GM12878 (cell line): ENCODE data around the gene LPIN2. TPM values are rescaled to one million over a fixed set of nuclear protein-coding genes. Genes with fewer than 3 reads are reported as not detected.
A peak's percentile ranks its signal among the peaks of the same experiment; 100 is the strongest.

ENCODE experiments used
- ATAC-seq: fragments of 200-7000 bp; cut with Tn5 transposase; 3 replicates; pipeline ENCODE4 v1.9.1; 2020; ENCODE audit warnings: mild to moderate bottlenecking, moderate library complexity
- BruUV-seq: library from RNA; stranded (reverse); fragments of 400-500 nt; replicated peaks from 2 replicates; lab custom pipeline; 2021; lab: Mats Ljungman, UMichigan
- CTCF ChIA-PET: fragments of 300-600 bp; sonication (Branson Sonifier 250); formaldehyde crosslinking; extraction: SDS; loops from one replicate; lab custom pipeline; 2021; ENCODE audit warnings: inconsistent platforms; lab: Yijun Ruan, JAX
- POLR2A ChIA-PET: fragments of 350-600 bp; formaldehyde crosslinking; extraction: SDS; loops from one replicate; lab custom pipeline; 2021; ENCODE audit warnings: inconsistent platforms; lab: Charles Lee
- RAD21 ChIA-PET: fragments of 300-600 bp; sonication (Branson Sonifier 250); formaldehyde crosslinking; loops from one replicate; lab custom pipeline; 2023; ENCODE audit warnings: antibody characterized with exemption; ENCODE audit not compliant: unreplicated experiment; lab: Charles Lee
- SMC1A ChIA-PET: fragments of 300-600 bp; sonication (Branson Sonifier 250); formaldehyde crosslinking; loops from one replicate; lab custom pipeline; 2023; ENCODE audit not compliant: unreplicated experiment, uncharacterized antibody; lab: Charles Lee
- DNase-seq: peaks from one replicate; pipeline ENCODE4 v3.0.0-alpha.2; 2011; ENCODE audit warnings: low read depth, low spot score
- FAIRE-seq: peaks from 3 replicates; lab custom pipeline; 2011; peaks lifted over from hg19 to GRCh38; lab: Jason Lieb, UNC
- H2AFZ ChIP-seq: 2 replicates; pipeline ENCODE4 v1.6.0; 2011; ENCODE audit warnings: low read depth, low read length, control low read depth; ENCODE audit not compliant: control insufficient read depth
- H3K27ac ChIP-seq: 2 replicates; pipeline ENCODE4 v1.5.1; 2011; ENCODE audit warnings: control low read depth; ENCODE audit not compliant: control insufficient read depth, insufficient read depth
- H3K27me3 ChIP-seq, 2 experiments: replicated peaks in 1 of 2; 2 replicates each; pipeline versions ENCODE4 v1.6.0 to v1.6.1; 2011; ENCODE audit warnings: low read length in 1 of 2; ENCODE audit not compliant: control insufficient read depth in 2 of 2, insufficient read depth in 2 of 2
- H3K36me3 ChIP-seq, 2 experiments: 2 replicates each; pipeline ENCODE4 v1.5.1; 2011; ENCODE audit warnings: low read length in 1 of 2; ENCODE audit not compliant: control insufficient read depth in 2 of 2, insufficient read depth in 2 of 2
- H3K4me1 ChIP-seq: 2 replicates; pipeline ENCODE4 v1.6.1; 2011; ENCODE audit warnings: mild to moderate bottlenecking, low read length, moderate library complexity, mixed read lengths; ENCODE audit not compliant: control insufficient read depth, insufficient read depth
- H3K4me2 ChIP-seq: 2 replicates; pipeline ENCODE4 v1.6.0; 2011; ENCODE audit warnings: control low read depth; ENCODE audit not compliant: control insufficient read depth, insufficient read depth
- H3K4me3 ChIP-seq: fragments of 200-600 bp; sonication (generic); 2 replicates; pipeline ENCODE4 v1.5.1; 2016
- H3K79me2 ChIP-seq: 2 replicates; pipeline ENCODE4 v1.6.0; 2011; ENCODE audit warnings: low read length; ENCODE audit not compliant: control insufficient read depth, insufficient read depth
- H3K9ac ChIP-seq: 2 replicates; pipeline ENCODE4 v1.8.0; 2011; ENCODE audit warnings: low read length, control low read depth, mixed read lengths; ENCODE audit not compliant: control insufficient read depth, insufficient read depth
- H3K9me3 ChIP-seq: replicated peaks from 3 replicates; pipeline ENCODE4 v1.5.1; 2011; ENCODE audit warnings: mild to moderate bottlenecking, low read length; ENCODE audit not compliant: control insufficient read depth, insufficient read depth
- H4K20me1 ChIP-seq: 2 replicates; pipeline ENCODE4 v1.6.0; 2011; ENCODE audit not compliant: control insufficient read depth, insufficient read depth
- BRCA1 ChIP-seq: IDR thresholded peaks from 2 replicates; pipeline ENCODE4 v1.6.1; 2011; ENCODE audit warnings: low read depth, low read length, improper control_type of control experiment
- CTCF ChIP-seq, 3 experiments: IDR thresholded peaks in 2 of 3; conservative IDR thresholded peaks in 1 of 3; 2 replicates each; pipeline ENCODE4 v1.5.1; 2011; ENCODE audit warnings: low read depth in 3 of 3, low read length in 3 of 3, mild to moderate bottlenecking in 3 of 3, control low read depth in 2 of 3, moderate library complexity in 2 of 3, inconsistent platforms in 1 of 3, mixed read lengths in 1 of 3; ENCODE audit not compliant: control insufficient read depth in 2 of 3, insufficient read depth in 1 of 3; ENCODE audit errors: extremely low read depth in 1 of 3
- E2F4 ChIP-seq: IDR thresholded peaks from 2 replicates; pipeline ENCODE4 v1.6.1; 2012; ENCODE audit warnings: low read depth, low read length, improper control_type of control experiment
- E2F8 ChIP-seq: fragments of 450-650 bp; IDR thresholded peaks from 2 replicates; pipeline ENCODE4 v1.6.1; 2018; ENCODE audit warnings: mild to moderate bottlenecking, low read depth, moderate library complexity; ENCODE audit not compliant: partially characterized antibody
- NFXL1 ChIP-seq: fragments of 450-650 bp; IDR thresholded peaks from 2 replicates; pipeline ENCODE4 v1.6.1; 2017; ENCODE audit warnings: antibody characterized with exemption, mild to moderate bottlenecking, borderline replicate concordance
- NR2C1 ChIP-seq: fragments of 450-650 bp; IDR thresholded peaks from 2 replicates; pipeline ENCODE4 v1.6.1; 2017; ENCODE audit warnings: antibody characterized with exemption, mild to moderate bottlenecking, moderate library complexity
- NR2F1 ChIP-seq: fragments of 450-650 bp; conservative IDR thresholded peaks from 2 replicates; pipeline ENCODE4 v1.6.1; 2017; ENCODE audit warnings: mild to moderate bottlenecking
- NRF1 ChIP-seq: conservative IDR thresholded peaks from 2 replicates; pipeline ENCODE4 v1.6.1; 2011; ENCODE audit warnings: mild to moderate bottlenecking, low read depth, low read length, improper control_type of control experiment
- PBX3 ChIP-seq: IDR thresholded peaks from 2 replicates; pipeline ENCODE4 v1.6.1; 2011; ENCODE audit warnings: mild to moderate bottlenecking, low read depth, low read length, moderate library complexity; ENCODE audit not compliant: insufficient replicate concordance
- PML ChIP-seq: IDR thresholded peaks from 2 replicates; pipeline ENCODE4 v1.6.1; 2012; ENCODE audit warnings: low read length, inconsistent platforms
- RAD21 ChIP-seq: IDR thresholded peaks from 2 replicates; pipeline ENCODE4 v1.6.1; 2011; ENCODE audit warnings: mild to moderate bottlenecking, low read depth, low read length, moderate library complexity; ENCODE audit not compliant: insufficient read depth
- RELB ChIP-seq: fragments of 450-650 bp; IDR thresholded peaks from 2 replicates; pipeline ENCODE4 v1.6.1; 2017; ENCODE audit warnings: low read depth, mild to moderate bottlenecking, moderate library complexity
- whole genome bisulfite sequencing: methylation state at CpG from one replicate; pipeline ENCODE4 v1.1.6; 2016; ENCODE audit warnings: low lambda C conversion rate; ENCODE audit not compliant: insufficient replicate concordance, insufficient coverage; ENCODE audit errors: missing lambda C conversion rate; 5-methylcytosine and 5-hydroxymethylcytosine counted together
- in situ Hi-C: fragments of 300-500 bp; cut with MboI; formaldehyde crosslinking; loops from 9 replicates; pipeline ENCODE4 v1.14.3; 2018; ENCODE audit warnings: mixed read lengths
- intact Hi-C: fragments of 100-400 bp; cut with micrococcal nuclease; formaldehyde crosslinking; loops from one replicate; pipeline ENCODE4 v1.14.2; 2022; ENCODE audit not compliant: unreplicated experiment
- polyA plus RNA-seq, 11 experiments: library from polyadenylated mRNA; depleted of rRNA in 4 of 11; unstranded in 6 of 11; stranded (reverse) in 5 of 11; fragments of >200 nt; fragmentation: Nextera tagmentation in 4 of 11; fragmentation: Illumina TruSeq in 1 of 11; extraction: Ambion mirVana in 4 of 11; extraction: Trizol in 1 of 11; gene quantifications; 1 replicate in 1 of 11; 2 replicates in 10 of 11; pipeline versions ENCODE4 v1.2.1 to v1.2.3, GENCODE V29; 2011 to 2016; ENCODE audit warnings: inconsistent platforms in 2 of 11, missing spikeins in 2 of 11, low read depth in 1 of 11
- total RNA-seq, 4 experiments: library from RNA; depleted of rRNA in 3 of 4; stranded (reverse); fragments of >200 nt in 3 of 4; fragmentation: Illumina TruSeq in 1 of 4; extraction: Trizol in 1 of 4; gene quantifications; 2 replicates each; pipeline versions ENCODE4 v1.2.1 to v1.2.3, GENCODE V29; 2013 to 2021

Gene LPIN2
- total and polyA plus RNA-seq, 10 of the 15 experiments (the other 5 are each of a cell fraction or from before 2014, with no cell fraction given): 4.1 to 28.0 (median 15.9) TPM

- SMC1A ChIA-PET: interaction anchor here (0.7 to 7.8 kb wide), 13 partner anchors 6 to 292 kb away, joined by 3 to 180 read pairs (median 3); partner anchors contain the start of gene MYL12A
- POLR2A ChIA-PET: interaction anchor here (0.8 to 8.2 kb wide), 8 partner anchors 8 to 278 kb away, joined by 3 to 177 read pairs (median 8); no protein-coding TSS in a partner anchor
- Histone ChIP-seq H3K27ac (peak overlapping the region; percentile 94), H3K4me3 (peak overlapping the region; percentile 60), H3K4me1 (peaks cover 51% of the 10 kb centered on the region), H4K20me1 (no peaks in the 10 kb centered on the region), H3K27me3 (no peaks in the 10 kb centered on the region), H3K9me3 (no peaks in the 10 kb centered on the region), H3K4me2 (peak overlapping the region; percentile 99), H3K9ac (peak overlapping the region; percentile 70), H2AFZ (no peak overlapping the region), H3K36me3 (peaks cover 0 to 4% of the 10 kb centered on the region in 2 experiments; a peak in 1 of 4 replicates), H3K79me2 (peaks cover 55% of the 10 kb centered on the region)
- RAD21 ChIA-PET: interaction anchor here (1.0 to 8.9 kb wide), 7 partner anchors 7 to 276 kb away, joined by 4 to 155 read pairs (median 10); partner anchors contain the start of gene MYL12A
- intact Hi-C loops (loop anchor here (2.0 to 10.0 kb wide), 2 partner anchors 13 to 317 kb away; partner anchors contain the start of gene SMCHD1), in situ Hi-C loops (loop anchor here (10.0 to 25.0 kb wide), 4 partner anchors 483 to 1365 kb away; partner anchors contain the start of gene TGIF1)
- DNase-seq (peak; percentile 90), FAIRE-seq (peak; percentile 83), ATAC-seq (peak; percentile 89)
- BruUV-seq: TSS peak; percentile 63
- under 1% methylated on average over 16 of the region's 18 CpGs for whole genome bisulfite sequencing
- CTCF ChIA-PET: interaction anchor here (1.0 to 21.4 kb wide), 7 partner anchors 9 to 274 kb away, joined by 3 to 285 read pairs (median 13); partner anchors contain the start of gene MYL12A
- TF ChIP-seq E2F4: no peak
- TF ChIP-seq NR2C1: no peak
- peak; percentile 59; the same call in 1 of the 2 replicates for TF ChIP-seq PML
- peak; percentile 54 for TF ChIP-seq NR2F1
- TF ChIP-seq BRCA1: no peak
- no peak for TF ChIP-seq NFXL1
- no peak for TF ChIP-seq RAD21
- peak; percentile 63; the same call in 1 of the 2 replicates for TF ChIP-seq RELB
- TF ChIP-seq PBX3: no peak
- no peak for TF ChIP-seq NRF1
- TF ChIP-seq CTCF (IDR thresholded peaks at IDR 0.05 in 2 of 3, conservative IDR thresholded peaks at IDR 0.05 in 1 of 3; ENCODE audit: control insufficient read depth in 2 of 3, extremely low read depth in 1 of 3, insufficient read depth in 1 of 3, low read depth in 3 of 3, low read length in 3 of 3): no peak
- no peak for TF ChIP-seq E2F8
Observed at GRCh38 chr18:2971741-2972552, 41.0 kb downstream of the LPIN2 start.
